ENCODE results near the gene ALOX12B. TPM values are rescaled to one million over a fixed set of nuclear protein-coding genes. Genes with fewer than 3 reads are reported as not detected.
"Not testable (repeated sequence)": the region's sequence is repeated elsewhere in the genome, so short reads cannot be mapped to it uniquely, and the experiment has no call there.

ALOX12B gene
- total and polyA plus RNA-seq, 2 experiments from 2014 or later: 0.16 to 1.4 TPM

DNA sequence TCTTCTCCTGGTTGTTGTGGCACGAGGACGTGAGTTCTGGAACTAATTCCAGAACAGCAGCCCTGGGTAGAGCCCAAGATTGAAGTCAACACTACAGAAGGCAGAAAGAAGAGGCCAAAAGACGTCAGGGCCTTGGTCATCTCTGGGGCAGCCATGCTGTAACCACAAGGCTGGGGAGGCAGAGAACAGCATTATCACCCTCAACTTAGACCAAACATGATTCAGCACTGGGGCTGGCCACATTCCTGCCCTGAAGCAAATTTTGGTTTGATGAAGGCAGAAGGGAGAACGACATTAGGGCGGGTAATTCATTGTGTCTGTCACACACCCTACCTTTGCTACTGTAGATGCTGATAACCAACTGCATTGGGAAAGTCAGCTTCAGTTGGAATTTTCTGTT, 58.4 kb downstream of the ALOX12B start (continued):
- no peak for TF ChIP-seq POLR2AphosphoS5 (IDR thresholded peaks at IDR 0.05; ENCODE audit: low read depth)
- TF ChIP-seq EZH2phosphoT487 (IDR thresholded peaks at IDR 0.05; ENCODE audit: unreplicated experiment): no peak
- TF ChIP-seq, protein P1, sequence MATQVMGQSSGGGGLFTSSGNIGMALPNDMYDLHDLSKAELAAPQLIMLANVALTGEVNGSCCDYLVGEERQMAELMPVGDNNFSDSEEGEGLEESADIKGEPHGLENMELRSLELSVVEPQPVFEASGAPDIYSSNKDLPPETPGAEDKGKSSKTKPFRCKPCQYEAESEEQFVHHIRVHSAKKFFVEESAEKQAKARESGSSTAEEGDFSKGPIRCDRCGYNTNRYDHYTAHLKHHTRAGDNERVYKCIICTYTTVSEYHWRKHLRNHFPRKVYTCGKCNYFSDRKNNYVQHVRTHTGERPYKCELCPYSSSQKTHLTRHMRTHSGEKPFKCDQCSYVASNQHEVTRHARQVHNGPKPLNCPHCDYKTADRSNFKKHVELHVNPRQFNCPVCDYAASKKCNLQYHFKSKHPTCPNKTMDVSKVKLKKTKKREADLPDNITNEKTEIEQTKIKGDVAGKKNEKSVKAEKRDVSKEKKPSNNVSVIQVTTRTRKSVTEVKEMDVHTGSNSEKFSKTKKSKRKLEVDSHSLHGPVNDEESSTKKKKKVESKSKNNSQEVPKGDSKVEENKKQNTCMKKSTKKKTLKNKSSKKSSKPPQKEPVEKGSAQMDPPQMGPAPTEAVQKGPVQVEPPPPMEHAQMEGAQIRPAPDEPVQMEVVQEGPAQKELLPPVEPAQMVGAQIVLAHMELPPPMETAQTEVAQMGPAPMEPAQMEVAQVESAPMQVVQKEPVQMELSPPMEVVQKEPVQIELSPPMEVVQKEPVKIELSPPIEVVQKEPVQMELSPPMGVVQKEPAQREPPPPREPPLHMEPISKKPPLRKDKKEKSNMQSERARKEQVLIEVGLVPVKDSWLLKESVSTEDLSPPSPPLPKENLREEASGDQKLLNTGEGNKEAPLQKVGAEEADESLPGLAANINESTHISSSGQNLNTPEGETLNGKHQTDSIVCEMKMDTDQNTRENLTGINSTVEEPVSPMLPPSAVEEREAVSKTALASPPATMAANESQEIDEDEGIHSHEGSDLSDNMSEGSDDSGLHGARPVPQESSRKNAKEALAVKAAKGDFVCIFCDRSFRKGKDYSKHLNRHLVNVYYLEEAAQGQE (IDR thresholded peaks at IDR 0.05; ENCODE audit: unreplicated experiment): no peak
- no peak for TF ChIP-seq ZNF114 (CRISPR knock-in tag; IDR thresholded peaks at IDR 0.05)
- no peak for TF ChIP-seq NANOG (IDR thresholded peaks at IDR 0.05; ENCODE audit: borderline replicate concordance)
- no peak for TF ChIP-seq STAT1 (IDR thresholded peaks at IDR 0.05; ENCODE audit: unreplicated experiment)

DNA sequence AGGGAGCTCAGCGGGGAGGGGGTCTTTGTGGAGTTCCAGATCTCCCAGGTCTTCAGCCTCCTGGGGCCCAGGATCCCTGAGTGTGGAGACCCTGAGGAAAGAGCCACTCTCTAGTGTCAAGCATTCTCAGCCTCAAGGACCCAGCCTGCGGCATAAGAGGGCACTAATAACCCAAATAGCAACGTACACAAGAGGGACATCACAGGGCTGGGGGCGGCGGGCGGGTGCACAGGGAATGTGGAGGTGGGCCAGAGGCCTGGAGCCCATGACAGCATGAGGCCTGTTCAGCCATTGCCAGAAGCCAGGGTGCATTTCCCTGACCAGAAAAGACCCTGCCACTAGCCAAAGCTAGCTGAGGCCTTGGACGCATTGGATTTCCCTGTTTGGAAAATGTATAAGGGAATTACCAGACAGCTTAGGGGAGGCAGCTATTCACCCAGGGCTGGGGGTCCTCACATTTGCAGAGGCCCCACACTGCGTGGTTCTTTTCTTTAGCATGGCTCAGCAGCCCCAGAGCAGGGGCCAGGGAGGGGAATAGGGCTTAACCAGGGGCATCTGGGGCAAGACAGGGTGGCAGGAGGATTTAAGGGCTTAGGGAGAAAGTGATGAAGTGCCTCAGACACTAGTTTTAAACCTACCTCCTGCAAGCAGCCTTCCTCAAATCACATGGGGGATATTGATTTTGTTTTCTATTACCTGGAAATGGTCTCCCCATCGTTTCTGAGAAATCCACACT, 62.2 kb downstream of the ALOX12B start:
- Mint-ChIP-seq H3K9me3 (no peaks in the 10 kb centered on the region), H3K4me1 (peaks cover 5% of the 10 kb centered on the region; the same call in 2 of the 3 replicates), H3K27ac (no peak overlapping the region), H3K4me3 (no peak overlapping the region), H3K27me3 (ENCODE audit: insufficient read depth, low read depth, poor library complexity) (peaks cover 9% of the 10 kb centered on the region), H3K36me3 (ENCODE audit: low read depth) (no peaks in the 10 kb centered on the region)
- H3F3A ChIP-seq (replicated peaks; ENCODE audit: low read depth): no peaks in the 10 kb centered on the region
- H3K79me2 ChIP-seq (replicated peaks; ENCODE audit: insufficient read depth): no peaks in the 10 kb centered on the region
- H3K4me2 ChIP-seq: no peak overlapping the region
- no peaks in the 10 kb centered on the region; the same call in 1 of the 2 replicates for H3K9me2 ChIP-seq (ENCODE audit: insufficient read depth)
- H3K27ac ChIP-seq (ENCODE audit: low read depth): no peak overlapping the region
- H2AFZ ChIP-seq: no peak overlapping the region
- H3K4me1 ChIP-seq (ENCODE audit: insufficient read depth): no peaks in the 10 kb centered on the region
- H3K4me3 ChIP-seq: no peak overlapping the region
- no peaks in the 10 kb centered on the region for H3K27me3 ChIP-seq (ENCODE audit: insufficient read depth)
- no peaks in the 10 kb centered on the region for H3K36me3 ChIP-seq (ENCODE audit: insufficient read depth)
- DNase-seq (ENCODE audit: low spot score) (no peak), ATAC-seq (no peak)
- no peaks in the 10 kb centered on the region for H4K20me1 ChIP-seq (replicated peaks; ENCODE audit: insufficient read depth)
- no peak for TF ChIP-seq ZNF331 (CRISPR knock-in tag; IDR thresholded peaks at IDR 0.05; ENCODE audit: low read depth)
- TF ChIP-seq, protein P2, sequence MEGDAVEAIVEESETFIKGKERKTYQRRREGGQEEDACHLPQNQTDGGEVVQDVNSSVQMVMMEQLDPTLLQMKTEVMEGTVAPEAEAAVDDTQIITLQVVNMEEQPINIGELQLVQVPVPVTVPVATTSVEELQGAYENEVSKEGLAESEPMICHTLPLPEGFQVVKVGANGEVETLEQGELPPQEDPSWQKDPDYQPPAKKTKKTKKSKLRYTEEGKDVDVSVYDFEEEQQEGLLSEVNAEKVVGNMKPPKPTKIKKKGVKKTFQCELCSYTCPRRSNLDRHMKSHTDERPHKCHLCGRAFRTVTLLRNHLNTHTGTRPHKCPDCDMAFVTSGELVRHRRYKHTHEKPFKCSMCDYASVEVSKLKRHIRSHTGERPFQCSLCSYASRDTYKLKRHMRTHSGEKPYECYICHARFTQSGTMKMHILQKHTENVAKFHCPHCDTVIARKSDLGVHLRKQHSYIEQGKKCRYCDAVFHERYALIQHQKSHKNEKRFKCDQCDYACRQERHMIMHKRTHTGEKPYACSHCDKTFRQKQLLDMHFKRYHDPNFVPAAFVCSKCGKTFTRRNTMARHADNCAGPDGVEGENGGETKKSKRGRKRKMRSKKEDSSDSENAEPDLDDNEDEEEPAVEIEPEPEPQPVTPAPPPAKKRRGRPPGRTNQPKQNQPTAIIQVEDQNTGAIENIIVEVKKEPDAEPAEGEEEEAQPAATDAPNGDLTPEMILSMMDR (conservative IDR thresholded peaks at IDR 0.05; ENCODE audit: low read depth in 2 of 2): no peak

DNA sequence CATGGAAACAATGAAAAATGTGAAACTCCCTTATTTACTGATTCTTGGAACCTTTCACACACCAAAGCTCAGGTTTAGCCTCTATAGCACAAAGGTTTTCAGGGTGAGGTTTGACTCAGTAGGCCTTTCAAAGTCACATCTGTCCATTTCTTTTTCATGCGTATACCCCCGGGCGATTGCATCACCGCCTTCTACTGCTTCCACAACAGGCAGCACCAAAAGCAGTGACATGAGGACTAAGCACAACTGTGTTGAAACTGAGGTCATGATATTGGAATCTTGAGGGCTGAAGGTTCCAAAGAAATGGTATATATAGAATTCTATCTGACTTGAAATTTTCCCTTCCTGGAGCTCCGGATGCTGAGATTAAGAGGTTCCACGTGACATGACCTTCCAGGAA, 63.4 kb downstream of the ALOX12B start:
- peak overlapping the region; percentile 81 for H2AFZ ChIP-seq
- H3K4me3 Mint-ChIP-seq; H3K27ac ChIP-seq (ENCODE audit: low read depth); H3K4me1 ChIP-seq (ENCODE audit: insufficient read depth); H3K4me1 Mint-ChIP-seq; H4K20me1 ChIP-seq (replicated peaks; ENCODE audit: insufficient read depth); H3K4me2 ChIP-seq; DNase-seq (ENCODE audit: low spot score); ATAC-seq; H3K36me3 ChIP-seq (ENCODE audit: insufficient read depth); H3F3A ChIP-seq (replicated peaks; ENCODE audit: low read depth); H3K36me3 Mint-ChIP-seq (ENCODE audit: low read depth); H3K27me3 ChIP-seq (ENCODE audit: insufficient read depth); H3K9me2 ChIP-seq (ENCODE audit: insufficient read depth); H3K4me3 ChIP-seq; H3K79me2 ChIP-seq (replicated peaks; ENCODE audit: insufficient read depth); H3K27ac Mint-ChIP-seq; H3K9me3 Mint-ChIP-seq: not testable (repeated sequence)
- peaks cover 13% of the 10 kb centered on the region for H3K27me3 Mint-ChIP-seq (ENCODE audit: insufficient read depth, low read depth, poor library complexity)

Small RNAs within 50 kb of the gene (microRNA-seq; reads per million reads assigned to microRNA genes)
- not detected for gene MIR4314

Small RNAs within 50 kb of the gene (small RNA-seq; reads per million reads assigned to genes)
- not detected for gene MIR4314 (ENCODE audit: low replicate concordance)

Other genes with a start within 250 kb of the ALOX12B start
- 0.97 TPM in 1 of 2 replicates, not detected in the other for gene TMEM88, start 232.7 kb downstream of the ALOX12B start, total RNA-seq (2014; rRNA removed; shearing (Covaris generic))
- 0.43 and 0.58 TPM in 2 replicates for gene TMEM88, start 232.7 kb downstream of the ALOX12B start, polyA plus RNA-seq (2016; fragmentation: Nextera tagmentation; extraction: Ambion mirVana)
- 17.1 and 24.0 TPM in 2 replicates for gene NAA38, start 230.2 kb downstream of the ALOX12B start, total RNA-seq (2014; rRNA removed; shearing (Covaris generic))
- gene NAA38, start 230.2 kb downstream of the ALOX12B start, polyA plus RNA-seq (2016; fragmentation: Nextera tagmentation; extraction: Ambion mirVana): 74.8 and 78.5 TPM in 2 replicates
- gene CYB5D1, start 229.7 kb downstream of the ALOX12B start, total RNA-seq (2014; rRNA removed; shearing (Covaris generic)): 5.6 and 8.4 TPM in 2 replicates
- 2.7 and 3.5 TPM in 2 replicates for gene CYB5D1, start 229.7 kb downstream of the ALOX12B start, polyA plus RNA-seq (2016; fragmentation: Nextera tagmentation; extraction: Ambion mirVana)
- gene CHD3, start 198.9 kb downstream of the ALOX12B start, total RNA-seq (2014; rRNA removed; shearing (Covaris generic)): 9.7 and 12.3 TPM in 2 replicates
- gene CHD3, start 198.9 kb downstream of the ALOX12B start, polyA plus RNA-seq (2016; fragmentation: Nextera tagmentation; extraction: Ambion mirVana): 2.9 and 3.0 TPM in 2 replicates
- 0.66 and 1.4 TPM in 2 replicates for gene RNF227, start 171.4 kb downstream of the ALOX12B start, total RNA-seq (2014; rRNA removed; shearing (Covaris generic))
- 0.35 and 0.42 TPM in 2 replicates for gene RNF227, start 171.4 kb downstream of the ALOX12B start, polyA plus RNA-seq (2016; fragmentation: Nextera tagmentation; extraction: Ambion mirVana)
- gene KCNAB3, start 157.9 kb downstream of the ALOX12B start, total RNA-seq (2014; rRNA removed; shearing (Covaris generic)): 0.47 and 1.0 TPM in 2 replicates
- gene KCNAB3, start 157.9 kb downstream of the ALOX12B start, polyA plus RNA-seq (2016; fragmentation: Nextera tagmentation; extraction: Ambion mirVana): 0.45 and 1.0 TPM in 2 replicates
- 45.2 and 52.4 TPM in 2 replicates for gene TRAPPC1, start 155.8 kb downstream of the ALOX12B start, total RNA-seq (2014; rRNA removed; shearing (Covaris generic))
- 211 and 234 TPM in 2 replicates for gene TRAPPC1, start 155.8 kb downstream of the ALOX12B start, polyA plus RNA-seq (2016; fragmentation: Nextera tagmentation; extraction: Ambion mirVana)
- gene CNTROB, start 155.5 kb downstream of the ALOX12B start, total RNA-seq (2014; rRNA removed; shearing (Covaris generic)): 18.4 and 18.5 TPM in 2 replicates
- 16.3 and 17.8 TPM in 2 replicates for gene CNTROB, start 155.5 kb downstream of the ALOX12B start, polyA plus RNA-seq (2016; fragmentation: Nextera tagmentation; extraction: Ambion mirVana)
- gene GUCY2D, start 85.1 kb downstream of the ALOX12B start, total RNA-seq (2014; rRNA removed; shearing (Covaris generic)): 0.07 TPM in 1 of 2 replicates, not detected in the other
- gene GUCY2D, start 85.1 kb downstream of the ALOX12B start, polyA plus RNA-seq (2016; fragmentation: Nextera tagmentation; extraction: Ambion mirVana): 0.08 and 0.96 TPM in 2 replicates
- gene ALOX15B, start 48.7 kb downstream of the ALOX12B start, total RNA-seq (2014; rRNA removed; shearing (Covaris generic)): 0.39 and 0.45 TPM in 2 replicates
- 0.33 and 0.42 TPM in 2 replicates for gene ALOX15B, start 48.7 kb downstream of the ALOX12B start, polyA plus RNA-seq (2016; fragmentation: Nextera tagmentation; extraction: Ambion mirVana)
- gene ALOXE3, start 30.8 kb upstream of the ALOX12B start, total RNA-seq (2014; rRNA removed; shearing (Covaris generic)): 0.10 and 1.6 TPM in 2 replicates
- 0.27 TPM in 1 of 2 replicates, not detected in the other for gene ALOXE3, start 30.8 kb upstream of the ALOX12B start, polyA plus RNA-seq (2016; fragmentation: Nextera tagmentation; extraction: Ambion mirVana)
- gene HES7, start 36.4 kb upstream of the ALOX12B start, total RNA-seq (2014; rRNA removed; shearing (Covaris generic)): 0.14 TPM in 1 of 2 replicates, not detected in the other
- 0.24 TPM in 1 of 2 replicates, not detected in the other for gene HES7, start 36.4 kb upstream of the ALOX12B start, polyA plus RNA-seq (2016; fragmentation: Nextera tagmentation; extraction: Ambion mirVana)
- 36.1 and 40.5 TPM in 2 replicates for gene PER1, start 64.7 kb upstream of the ALOX12B start, total RNA-seq (2014; rRNA removed; shearing (Covaris generic))
- 12.2 and 12.4 TPM in 2 replicates for gene PER1, start 64.7 kb upstream of the ALOX12B start, polyA plus RNA-seq (2016; fragmentation: Nextera tagmentation; extraction: Ambion mirVana)
- gene VAMP2, start 75.2 kb upstream of the ALOX12B start, total RNA-seq (2014; rRNA removed; shearing (Covaris generic)): 6.9 and 9.8 TPM in 2 replicates
- gene VAMP2, start 75.2 kb upstream of the ALOX12B start, polyA plus RNA-seq (2016; fragmentation: Nextera tagmentation; extraction: Ambion mirVana): 25.4 and 32.3 TPM in 2 replicates
- 11.0 and 20.4 TPM in 2 replicates for gene TMEM107, start 88.7 kb upstream of the ALOX12B start, total RNA-seq (2014; rRNA removed; shearing (Covaris generic))
- 10.8 and 16.3 TPM in 2 replicates for gene TMEM107, start 88.7 kb upstream of the ALOX12B start, polyA plus RNA-seq (2016; fragmentation: Nextera tagmentation; extraction: Ambion mirVana)
- 3.9 and 7.1 TPM in 2 replicates for gene BORCS6, start 102.5 kb upstream of the ALOX12B start, total RNA-seq (2014; rRNA removed; shearing (Covaris generic))
- gene BORCS6, start 102.5 kb upstream of the ALOX12B start, polyA plus RNA-seq (2016; fragmentation: Nextera tagmentation; extraction: Ambion mirVana): 1.8 and 2.1 TPM in 2 replicates
- gene AURKB, start 122.9 kb upstream of the ALOX12B start, total RNA-seq (2014; rRNA removed; shearing (Covaris generic)): 128 and 135 TPM in 2 replicates
- 202 and 212 TPM in 2 replicates for gene AURKB, start 122.9 kb upstream of the ALOX12B start, polyA plus RNA-seq (2016; fragmentation: Nextera tagmentation; extraction: Ambion mirVana)
- 13.4 and 14.8 TPM in 2 replicates for gene CTC1, start 160.3 kb upstream of the ALOX12B start, total RNA-seq (2014; rRNA removed; shearing (Covaris generic))
- 9.1 and 10.7 TPM in 2 replicates for gene CTC1, start 160.3 kb upstream of the ALOX12B start, polyA plus RNA-seq (2016; fragmentation: Nextera tagmentation; extraction: Ambion mirVana)
- gene PFAS, start 161.6 kb upstream of the ALOX12B start, total RNA-seq (2014; rRNA removed; shearing (Covaris generic)): 140 and 168 TPM in 2 replicates
- 96.1 and 106 TPM in 2 replicates for gene PFAS, start 161.6 kb upstream of the ALOX12B start, polyA plus RNA-seq (2016; fragmentation: Nextera tagmentation; extraction: Ambion mirVana)
- gene RANGRF, start 201.0 kb upstream of the ALOX12B start, total RNA-seq (2014; rRNA removed; shearing (Covaris generic)): 11.2 and 15.8 TPM in 2 replicates
- gene RANGRF, start 201.0 kb upstream of the ALOX12B start, polyA plus RNA-seq (2016; fragmentation: Nextera tagmentation; extraction: Ambion mirVana): 52.4 and 53.7 TPM in 2 replicates
- 2.3 and 4.7 TPM in 2 replicates for gene SLC25A35, start 207.7 kb upstream of the ALOX12B start, total RNA-seq (2014; rRNA removed; shearing (Covaris generic))
- gene SLC25A35, start 207.7 kb upstream of the ALOX12B start, polyA plus RNA-seq (2016; fragmentation: Nextera tagmentation; extraction: Ambion mirVana): 3.2 and 3.6 TPM in 2 replicates
- 0.43 and 0.52 TPM in 2 replicates for gene ARHGEF15, start 222.5 kb upstream of the ALOX12B start, total RNA-seq (2014; rRNA removed; shearing (Covaris generic))
- 0.26 and 0.50 TPM in 2 replicates for gene ARHGEF15, start 222.5 kb upstream of the ALOX12B start, polyA plus RNA-seq (2016; fragmentation: Nextera tagmentation; extraction: Ambion mirVana)

All from GM23338 (cell line).